T-helper 22 cell (primary cell): ENCODE data around the gene PIN1.

ENCODE experiments used
- DNase-seq: peaks from one replicate; pipeline ENCODE4 v3.0.0-alpha.2; 2020; ENCODE audit warnings: low read depth

The PIN1 gene

GRCh38 chr19:9857076-9857721, 22.1 kb downstream of the PIN1 start:
- no peak for DNase-seq

GRCh38 chr19:9857920-9858746, 23.0 kb downstream of the PIN1 start:
- no peak for DNase-seq

GRCh38 chr19:9858766-9859165, 23.6 kb downstream of the PIN1 start:
- no peak for DNase-seq

- no peak for DNase-seq
Observed at GRCh38 chr19:9860407-9860806, 25.3 kb downstream of the PIN1 start.

GRCh38 chr19:9861503-9861902, 26.4 kb downstream of the PIN1 start:
- DNase-seq: no peak

- DNase-seq: no peak
Observed at GRCh38 chr19:9862938-9863337, 27.8 kb downstream of the PIN1 start.

GRCh38 chr19:9863759-9864158, 28.6 kb downstream of the PIN1 start:
- DNase-seq: no peak

- peak; percentile 12 for DNase-seq
Observed at GRCh38 chr19:9865732-9866501, 30.8 kb downstream of the PIN1 start.

GRCh38 chr19:9868983-9869617, 34.0 kb downstream of the PIN1 start:
- DNase-seq: no peak

GRCh38 chr19:9871626-9872338, 36.7 kb downstream of the PIN1 start:
- DNase-seq: no peak

GRCh38 chr19:9872618-9873242, 37.6 kb downstream of the PIN1 start:
- DNase-seq: no peak

GRCh38 chr19:9875031-9875627, 40.0 kb downstream of the PIN1 start:
- no peak for DNase-seq

GRCh38 chr19:9875796-9876195, 40.7 kb downstream of the PIN1 start:
- DNase-seq: no peak

GRCh38 chr19:9877780-9878510, 42.8 kb downstream of the PIN1 start:
- no peak for DNase-seq

- DNase-seq: no peak
Observed at GRCh38 chr19:9878511-9879196, 43.5 kb downstream of the PIN1 start.

- no peak for DNase-seq
Observed at GRCh38 chr19:9881720-9882119, 46.6 kb downstream of the PIN1 start.

- no peak for DNase-seq
Observed at GRCh38 chr19:9883231-9883758, 48.2 kb downstream of the PIN1 start.

GRCh38 chr19:9883764-9884163, 48.6 kb downstream of the PIN1 start:
- DNase-seq: no peak

GRCh38 chr19:9885077-9885552, 50.0 kb downstream of the PIN1 start:
- no peak for DNase-seq
